A549 (cell line): Measurements from ENCODE around the gene CPEB2.

Experiments used
- CHD2 ChIP-seq: fragments of 150-350 bp; IDR thresholded peaks from 2 replicates; pipeline ENCODE4 v1.6.1; 2014; ENCODE audit warnings: low read length; ENCODE audit not compliant: partially characterized antibody
- CHD4 ChIP-seq: fragments of 200-600 bp; sonication (generic); IDR thresholded peaks from 2 replicates; pipeline ENCODE4 v1.6.1; 2016; ENCODE audit warnings: antibody characterized with exemption, mild to moderate bottlenecking, borderline replicate concordance
- CTCF ChIP-seq: fragments of >200 bp; sonication (Bioruptor Twin); formaldehyde crosslinking; IDR thresholded peaks from 3 replicates; pipeline ENCODE4 v1.5.1; 2016
- EHMT2 ChIP-seq: fragments of 200-600 bp; sonication (generic); IDR thresholded peaks from 2 replicates; pipeline ENCODE4 v1.6.1; 2016; ENCODE audit warnings: antibody characterized with exemption, low read depth, mild to moderate bottlenecking, moderate library complexity
- EP300 ChIP-seq, 2 experiments: fragments of >200 bp; sonication (Bioruptor Twin); formaldehyde crosslinking; IDR thresholded peaks; 2 replicates in 1 of 2; 3 replicates in 1 of 2; pipeline ENCODE4 v1.6.1; 2016 to 2017
- FOSL2 ChIP-seq, 2 experiments: fragments of 450-650 bp in 1 of 2; fragments of >200 bp in 1 of 2; sonication (Bioruptor Twin) in 1 of 2; formaldehyde crosslinking; IDR thresholded peaks; 2 replicates each; pipeline versions ENCODE4 v1.5.0 to v1.6.1; 2016 to 2020; ENCODE audit warnings: mild to moderate bottlenecking in 1 of 2, moderate library complexity in 1 of 2
- GATA3 ChIP-seq: IDR thresholded peaks from 2 replicates; pipeline ENCODE4 v1.6.1; 2012; ENCODE audit warnings: borderline replicate concordance
- JUNB ChIP-seq: fragments of >200 bp; sonication (Bioruptor Twin); formaldehyde crosslinking; IDR thresholded peaks from 2 replicates; pipeline ENCODE4 v1.6.1; 2016
- MAX ChIP-seq: IDR thresholded peaks from 2 replicates; pipeline ENCODE4 v1.6.1; 2012
- REST ChIP-seq: fragments of 200-600 bp; sonication (generic); IDR thresholded peaks from 2 replicates; pipeline ENCODE4 v1.6.1; 2016; ENCODE audit warnings: antibody characterized with exemption, mild to moderate bottlenecking, moderate library complexity
- RNF2 ChIP-seq: fragments of 200-600 bp; sonication (generic); IDR thresholded peaks from 2 replicates; pipeline ENCODE4 v1.6.1; 2016; ENCODE audit warnings: low read depth, mild to moderate bottlenecking, antibody characterized with exemption, moderate library complexity, borderline replicate concordance

- TF ChIP-seq GATA3 (no peak), JUNB (no peak), RNF2 (no peak), CTCF (no peak), REST (no peak), FOSL2 (IDR thresholded peaks at IDR 0.05) (no peak), FOSL2 (CRISPR knock-in tag; IDR thresholded peaks at IDR 0.05) (no peak), CHD2 (no peak), EHMT2 (no peak), CHD4 (no peak), EP300 (IDR thresholded peaks at IDR 0.05) (no peak), MAX (no peak)
Observed at GRCh38 chr4:15106399-15106798, 104.1 kb downstream of the CPEB2 start.
